SK-N-MC (cell line): ENCODE data around the gene GNL2.

Experiments
- EZH2 ChIP-seq: fragments of 200-600 bp; sonication (generic); IDR thresholded peaks from one replicate; pipeline ENCODE4 v1.6.1; 2017; ENCODE audit warnings: antibody characterized with exemption
- FOXP2 ChIP-seq: optimal IDR thresholded peaks from 2 replicates; pipeline ENCODE3; 2011; ENCODE audit warnings: mild to moderate bottlenecking, moderate library complexity; ENCODE audit not compliant: insufficient read depth; ENCODE audit errors: extremely low read length, control extremely low read depth
- POLR2AphosphoS5 ChIP-seq: IDR thresholded peaks from 2 replicates; pipeline ENCODE4 v1.6.1; 2012; ENCODE audit warnings: mild to moderate bottlenecking, low read depth, low read length, borderline replicate concordance

GRCh38 chr1:37557402-37557801 lies 38.3 kb downstream of the GNL2 start:
- TF ChIP-seq POLR2AphosphoS5 (no peak), EZH2 (no peak), FOXP2 (no peak)
